HG03457 (cell line): Measurements from ENCODE around the gene PDXK.
A peak's percentile ranks its signal among the peaks of the same experiment; 100 is the strongest.
"Not testable (repeated sequence)": the region's sequence is repeated elsewhere in the genome, so short reads cannot be mapped to it uniquely, and the experiment has no call there.

Source experiments
- ATAC-seq: cut with Tn5 transposase; IDR thresholded peaks from one replicate; pipeline ENCODE4 v1.9.1; 2021; ENCODE audit warnings: moderate number of reproducible peaks; ENCODE audit not compliant: unreplicated experiment

Gene PDXK

DNA sequence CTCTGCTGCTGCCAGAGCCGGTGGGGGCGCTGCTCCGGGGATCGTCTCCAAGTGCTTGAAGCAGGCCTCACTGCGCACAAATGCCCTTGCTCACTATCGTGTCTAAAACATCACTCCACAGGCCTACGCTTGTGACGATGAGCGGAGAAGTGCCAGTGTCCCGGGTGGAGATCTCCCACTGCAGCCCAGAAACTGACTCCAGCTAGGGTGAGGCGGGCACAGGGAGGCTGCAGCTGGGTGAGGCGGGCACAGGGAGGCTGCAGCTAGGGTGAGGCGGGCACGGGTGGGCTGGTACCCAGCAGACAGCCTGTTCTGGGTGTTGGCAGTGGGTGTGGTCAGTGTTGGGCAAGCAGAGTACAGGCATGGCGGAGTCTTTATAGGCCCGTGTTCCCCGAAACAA, 22.7 kb upstream of the PDXK start:
- no peak for ATAC-seq

DNA sequence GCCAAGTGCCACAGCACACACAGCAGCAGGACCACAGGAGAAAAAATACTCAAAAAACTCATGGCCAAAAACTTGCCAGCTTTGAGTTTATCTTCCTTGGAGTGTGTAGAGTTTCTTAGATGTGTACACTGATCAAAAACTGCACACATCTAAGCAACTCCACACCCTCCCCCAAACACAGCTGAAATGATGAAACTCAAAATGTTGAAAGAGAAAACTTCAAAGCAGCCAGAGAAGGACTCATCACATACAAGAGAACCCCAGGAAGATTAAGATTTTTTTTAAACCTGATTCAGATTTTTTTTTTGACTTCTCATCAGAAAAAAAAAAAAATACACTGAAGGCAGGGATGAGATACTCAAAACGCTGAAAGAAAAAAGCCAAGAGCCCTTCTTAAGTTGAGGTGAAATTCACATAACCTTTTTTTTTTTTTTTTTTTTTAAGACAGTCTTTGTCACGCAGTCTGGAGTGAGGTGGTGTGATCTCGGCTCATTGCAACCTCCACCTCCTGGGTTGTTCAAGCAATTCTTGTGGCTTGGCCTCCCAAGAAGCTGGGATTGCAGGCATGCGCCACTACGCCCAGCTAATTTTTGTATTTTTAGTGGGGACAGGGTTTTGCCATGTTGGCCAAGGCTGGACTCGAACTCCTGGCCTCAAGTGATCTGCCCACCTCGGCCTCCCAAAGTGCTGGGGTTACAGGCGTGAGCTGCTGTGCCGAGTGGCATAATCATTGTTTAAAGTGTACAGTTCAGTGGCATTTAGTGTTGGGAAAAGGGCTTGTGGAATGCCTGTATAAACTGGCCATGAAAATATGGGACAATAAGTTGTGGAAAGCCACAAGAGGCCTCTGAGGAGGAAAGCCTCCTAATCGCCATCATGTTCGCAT, 20.9 kb upstream of the PDXK start:
- no peak for ATAC-seq

DNA sequence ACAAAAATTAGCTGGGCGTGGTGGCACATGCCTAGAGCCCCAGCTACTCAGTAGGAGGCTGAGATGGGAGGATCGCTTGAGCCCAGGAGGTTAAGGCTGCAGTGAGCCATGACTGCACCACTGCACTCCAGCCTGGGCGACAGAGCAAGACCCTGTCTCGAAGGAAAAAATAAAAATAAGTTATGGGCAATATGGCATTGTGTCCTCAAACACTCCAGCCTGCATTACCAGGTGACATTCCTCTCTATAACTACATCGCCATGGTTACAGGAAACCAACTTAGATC, 19.5 kb upstream of the PDXK start:
- not testable (repeated sequence) for ATAC-seq

DNA sequence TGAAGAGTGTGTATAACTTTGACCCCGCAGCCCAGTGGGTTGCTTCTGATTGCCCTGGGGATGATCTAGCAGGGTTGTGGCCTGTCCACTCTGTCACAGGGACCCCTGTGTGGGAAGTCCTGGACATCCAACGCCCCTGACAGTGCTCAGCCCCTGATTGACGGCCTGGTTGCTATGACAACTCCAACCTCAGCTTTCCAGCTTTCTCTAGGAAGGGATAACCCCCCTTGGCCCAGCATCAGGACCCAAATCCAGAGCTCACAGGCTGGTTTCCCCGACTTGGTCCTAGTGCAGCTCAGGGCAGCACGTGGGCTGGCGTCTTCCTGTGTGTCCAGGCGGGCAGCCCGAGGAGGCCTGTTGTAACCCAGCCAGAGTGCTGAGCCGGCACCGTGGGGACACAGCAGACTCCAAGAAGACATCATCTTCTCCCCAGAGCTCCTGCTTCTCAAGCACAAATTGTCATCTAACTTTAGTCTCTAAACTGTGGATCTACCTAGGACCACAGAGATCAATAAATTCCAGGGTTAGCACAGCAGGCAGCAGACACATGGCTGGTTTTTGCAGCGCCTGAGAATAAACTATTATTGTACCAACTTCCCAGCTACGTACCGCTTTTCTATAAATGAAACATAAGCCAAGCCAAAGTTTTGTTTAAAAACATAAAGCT, 18.9 kb upstream of the PDXK start:
- no peak for ATAC-seq

DNA sequence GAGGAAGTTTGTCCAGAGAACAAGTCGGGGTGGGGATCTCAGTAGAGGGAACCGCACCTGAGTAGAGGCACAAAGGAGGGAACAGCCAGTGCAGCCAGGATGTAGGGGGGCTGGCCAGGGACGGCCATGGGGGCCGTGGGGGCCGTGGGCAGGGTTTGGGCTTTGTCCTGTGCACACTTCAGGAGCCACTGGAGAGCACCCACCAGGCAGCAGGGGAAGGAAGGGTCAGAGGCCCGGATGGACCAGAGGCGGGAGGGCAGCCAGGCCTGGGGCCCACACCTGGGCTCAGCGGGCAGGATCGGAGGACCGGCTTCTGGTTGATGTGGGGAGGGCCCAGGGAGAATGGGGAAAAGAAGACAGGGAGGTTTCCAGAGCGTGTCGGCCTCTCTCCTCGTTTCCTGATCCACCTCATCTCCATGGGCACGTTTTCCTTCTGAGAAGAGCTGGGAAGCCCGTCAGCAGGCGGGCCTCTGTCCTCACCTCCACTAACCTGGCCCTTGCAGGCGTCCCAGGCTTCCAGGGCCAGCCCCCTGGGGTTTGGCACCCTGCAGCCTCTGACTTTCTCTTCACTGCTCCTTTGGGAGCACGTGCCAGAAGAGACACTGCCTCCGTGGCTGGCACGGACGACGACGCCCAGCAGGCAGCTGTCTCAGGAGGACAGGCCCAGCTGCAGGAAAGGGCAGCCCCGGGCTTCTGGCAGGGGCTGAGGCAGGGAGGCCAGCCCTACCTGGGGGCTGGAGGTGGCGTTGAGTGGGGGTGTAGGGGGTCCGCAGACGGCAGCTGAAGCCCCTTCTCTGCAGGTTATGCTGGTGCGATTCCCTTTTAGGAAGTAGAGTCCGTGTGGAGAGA, 16.8 kb upstream of the PDXK start:
- no peak for ATAC-seq

DNA sequence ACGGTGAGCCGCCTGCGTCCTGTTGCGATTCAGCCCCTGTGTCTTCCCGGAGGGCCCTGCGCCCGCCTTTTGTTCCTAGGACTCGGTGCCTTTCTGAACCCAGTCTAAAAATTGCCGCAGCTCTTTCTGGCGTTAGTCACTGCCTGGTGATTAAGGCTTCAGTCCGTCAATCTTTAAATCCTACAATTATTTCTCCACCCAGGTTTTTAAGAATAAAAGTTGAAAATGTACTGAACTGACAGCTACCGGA, 16.2 kb upstream of the PDXK start:
- no peak for ATAC-seq

DNA sequence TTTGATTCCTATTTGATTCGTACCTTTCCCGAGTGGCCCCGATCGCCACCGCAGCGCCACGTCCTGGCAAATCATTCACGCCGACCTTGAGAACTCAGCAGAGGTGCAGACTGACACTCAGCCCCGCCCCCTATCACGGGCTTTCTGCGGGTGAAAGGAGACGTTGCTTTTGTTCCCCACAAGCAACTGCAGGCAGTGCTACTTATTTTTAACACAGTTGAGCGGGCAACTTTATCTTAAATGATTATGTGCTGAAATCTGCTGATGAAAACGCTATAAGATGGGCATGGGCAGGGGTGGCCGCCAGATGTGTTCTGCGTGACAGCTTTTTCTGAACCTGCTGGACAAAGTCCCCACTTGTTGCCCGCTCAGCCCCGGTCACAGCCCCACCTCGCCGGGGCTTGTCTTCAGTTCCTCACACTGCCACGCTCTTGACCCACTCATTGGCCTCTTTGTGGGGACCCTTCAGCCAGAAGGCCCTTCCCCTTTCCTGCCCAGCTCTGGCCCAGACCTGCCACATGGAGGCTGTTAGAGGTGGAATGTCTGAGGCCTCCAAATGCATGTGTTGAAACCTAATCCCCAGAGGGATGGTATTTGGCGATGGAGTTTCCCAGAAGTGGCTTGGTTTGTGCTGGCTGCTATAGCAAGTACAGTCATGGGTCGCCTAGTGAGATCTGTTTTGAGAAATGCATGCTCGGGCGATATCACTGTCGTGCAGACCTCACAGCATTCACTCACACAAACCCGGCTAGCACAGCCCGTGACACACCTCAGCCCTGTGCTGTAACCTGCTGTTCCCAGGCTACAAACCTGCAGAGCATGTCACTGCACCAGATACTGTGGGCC, 15.7 kb upstream of the PDXK start:
- no peak for ATAC-seq

DNA sequence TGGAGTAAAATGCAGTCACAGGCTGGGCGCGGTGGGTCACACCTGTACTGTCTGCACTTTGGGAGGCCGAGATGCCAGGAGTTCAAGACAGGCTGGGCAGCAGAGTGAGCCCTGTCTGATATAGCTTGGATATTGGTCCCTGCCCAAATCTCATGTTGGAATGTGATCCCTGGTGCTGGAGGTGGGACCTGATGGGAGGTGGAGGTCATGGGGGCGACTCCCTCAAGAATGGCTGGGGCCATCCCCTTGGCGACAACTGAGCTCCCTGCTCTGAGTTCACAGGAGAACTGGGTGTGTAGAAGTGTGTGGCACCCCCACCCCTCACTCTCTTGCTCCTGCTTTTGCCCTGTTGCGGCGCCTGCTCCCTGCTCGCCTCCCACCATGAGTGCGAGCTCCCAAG, 11.5 kb upstream of the PDXK start:
- no peak for ATAC-seq

DNA sequence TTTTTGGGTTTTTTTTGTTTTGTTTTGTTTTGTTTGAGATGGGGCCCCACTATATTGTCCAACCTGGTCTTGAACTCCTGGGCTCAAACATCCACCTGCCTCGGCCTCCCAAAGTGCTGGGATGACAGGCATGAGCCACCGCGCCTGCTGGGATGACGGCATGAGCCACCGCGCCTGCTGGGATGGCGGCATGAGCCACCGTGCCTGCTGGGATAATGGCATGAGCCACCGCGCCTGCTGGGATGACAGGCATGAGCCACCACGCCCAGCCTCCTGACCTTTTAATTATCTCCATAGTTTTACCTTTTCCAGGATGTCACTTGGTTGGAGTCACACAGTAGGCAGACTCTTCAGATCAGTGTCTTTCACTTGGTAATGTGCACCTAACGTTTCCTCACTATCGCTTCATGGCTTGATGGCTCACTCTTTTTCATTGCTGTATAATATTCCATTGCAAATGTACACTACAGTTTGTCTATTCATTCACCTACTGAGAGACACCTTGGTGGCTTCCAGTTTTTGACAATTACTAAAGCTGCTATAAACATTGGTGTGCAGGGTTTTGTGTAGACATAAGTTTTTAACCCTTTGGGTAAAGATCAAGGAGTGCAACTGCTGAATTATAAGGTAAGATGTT, 10.1 kb upstream of the PDXK start:
- no peak for ATAC-seq

DNA sequence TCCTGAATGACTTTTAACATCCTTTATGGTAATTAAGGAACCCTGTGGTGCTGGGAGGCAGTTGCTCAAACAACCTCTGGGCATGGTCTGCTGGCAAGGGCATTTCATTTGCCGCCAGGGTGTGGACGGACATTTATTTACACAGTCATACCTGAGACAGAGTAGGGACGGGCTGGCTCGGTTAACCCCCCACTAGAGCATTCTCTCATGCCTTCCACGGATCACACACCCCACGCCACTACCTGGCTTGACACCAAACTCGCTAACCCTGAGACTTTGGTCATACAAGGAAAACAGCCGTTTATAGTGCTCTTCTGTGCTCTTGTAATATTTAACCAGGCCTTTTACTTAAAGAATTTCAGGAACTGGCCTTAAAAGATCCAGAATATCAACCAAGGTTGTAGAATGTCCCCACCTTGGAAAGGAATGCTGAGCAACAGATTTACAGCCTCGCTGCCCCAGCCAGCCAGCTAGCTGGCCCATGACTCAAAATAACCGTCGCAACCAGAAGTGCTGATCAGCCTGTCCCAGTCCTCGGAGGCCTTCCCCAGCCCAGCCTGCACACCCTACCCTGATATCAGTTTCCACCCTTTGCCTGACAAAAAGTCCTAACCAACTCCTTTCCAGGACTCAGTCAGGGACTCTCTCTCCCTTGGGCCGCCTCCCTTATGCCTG, 6.5 kb upstream of the PDXK start:
- no peak for ATAC-seq

DNA sequence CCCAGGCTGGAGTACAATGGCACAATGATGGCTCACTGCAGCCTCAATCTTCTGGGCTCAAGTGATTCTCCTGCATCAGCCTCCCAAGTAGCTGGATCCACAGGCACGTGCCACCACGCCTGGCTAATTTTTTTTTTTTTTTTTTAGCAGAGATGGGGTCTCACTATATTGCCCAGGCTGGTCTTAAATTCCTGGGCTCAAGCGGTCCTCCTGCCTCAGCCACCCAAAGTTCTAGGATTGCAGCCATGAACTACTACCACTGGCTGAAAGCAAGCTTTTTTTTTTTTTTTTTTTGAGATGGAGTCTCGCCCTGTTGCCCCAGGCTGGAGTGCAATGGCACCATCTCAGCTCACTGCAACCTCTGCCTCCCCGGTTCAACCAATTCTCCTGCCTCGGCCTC, 5.8 kb upstream of the PDXK start:
- not testable (repeated sequence) for ATAC-seq

DNA sequence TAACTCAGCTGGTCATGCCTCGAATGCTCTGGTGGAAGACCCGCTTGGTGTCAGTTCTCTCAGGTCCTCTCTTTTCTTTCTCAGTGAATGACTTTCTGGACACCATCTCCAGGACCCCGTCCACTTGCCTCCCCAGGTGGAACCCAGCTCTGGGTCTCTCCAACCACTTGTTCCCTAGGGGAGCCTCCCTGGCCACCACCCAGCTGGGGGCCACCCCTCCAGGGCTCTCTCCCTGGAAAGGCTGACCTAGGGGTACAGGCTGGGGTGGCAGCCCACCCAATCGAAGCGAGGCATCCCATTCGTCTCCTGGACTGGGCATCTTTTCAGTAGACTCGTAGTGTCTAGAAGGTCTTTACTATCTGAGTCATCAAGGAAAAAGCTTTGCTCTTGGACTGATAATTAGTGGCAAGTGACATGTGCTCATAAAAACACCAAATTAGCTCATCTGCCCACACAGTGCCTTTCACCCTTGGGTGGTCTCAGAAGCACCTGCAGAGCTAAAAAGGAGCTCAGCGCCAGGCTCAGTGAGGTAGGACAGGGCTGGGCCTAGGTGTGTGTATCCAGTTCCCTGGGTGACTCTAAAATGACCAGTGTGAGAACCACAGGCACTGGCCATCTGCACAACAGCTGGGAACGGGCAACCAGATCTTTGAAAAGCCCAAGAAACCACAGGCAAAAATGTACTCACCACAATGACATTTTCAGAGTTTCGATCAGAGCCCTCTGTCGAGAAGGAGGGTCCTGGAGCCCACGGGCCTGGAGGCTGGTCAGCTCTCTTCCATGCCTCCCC, 2.4 kb upstream of the PDXK start:
- peak; percentile 35 for ATAC-seq

DNA sequence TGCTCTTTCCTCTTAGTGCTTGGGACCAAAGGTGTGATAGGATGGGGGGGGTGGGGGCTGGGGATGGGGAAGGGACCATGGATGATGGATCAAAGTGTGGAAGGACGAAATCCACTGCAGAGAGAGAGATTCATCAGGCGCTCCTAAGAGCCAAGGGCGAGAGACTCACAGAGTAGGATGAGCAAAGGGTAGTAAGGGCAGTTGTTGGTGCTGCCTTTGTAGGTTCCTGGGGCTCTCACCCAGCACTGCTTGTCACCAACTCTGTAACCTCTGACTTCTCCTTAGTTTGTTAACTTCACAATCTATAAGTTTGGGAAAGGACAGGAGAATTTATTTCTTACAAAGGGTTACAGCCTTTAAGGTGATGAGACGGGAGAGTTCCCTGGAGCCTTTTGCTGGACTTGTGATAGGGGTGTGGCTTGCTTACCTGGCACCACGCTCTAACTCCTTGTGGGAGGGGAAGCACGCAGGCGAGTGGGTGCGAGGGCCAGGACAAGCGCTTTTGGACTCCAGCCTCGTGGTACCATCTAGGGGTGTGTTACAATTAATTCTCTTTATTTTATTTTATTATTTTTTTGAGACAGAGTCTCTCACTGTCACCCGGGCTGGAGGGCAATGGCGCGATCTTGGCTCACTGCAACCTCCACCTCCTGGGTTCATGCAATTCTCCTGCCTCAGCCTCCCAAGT, 1.6 kb upstream of the PDXK start:
- ATAC-seq, result no peak

DNA sequence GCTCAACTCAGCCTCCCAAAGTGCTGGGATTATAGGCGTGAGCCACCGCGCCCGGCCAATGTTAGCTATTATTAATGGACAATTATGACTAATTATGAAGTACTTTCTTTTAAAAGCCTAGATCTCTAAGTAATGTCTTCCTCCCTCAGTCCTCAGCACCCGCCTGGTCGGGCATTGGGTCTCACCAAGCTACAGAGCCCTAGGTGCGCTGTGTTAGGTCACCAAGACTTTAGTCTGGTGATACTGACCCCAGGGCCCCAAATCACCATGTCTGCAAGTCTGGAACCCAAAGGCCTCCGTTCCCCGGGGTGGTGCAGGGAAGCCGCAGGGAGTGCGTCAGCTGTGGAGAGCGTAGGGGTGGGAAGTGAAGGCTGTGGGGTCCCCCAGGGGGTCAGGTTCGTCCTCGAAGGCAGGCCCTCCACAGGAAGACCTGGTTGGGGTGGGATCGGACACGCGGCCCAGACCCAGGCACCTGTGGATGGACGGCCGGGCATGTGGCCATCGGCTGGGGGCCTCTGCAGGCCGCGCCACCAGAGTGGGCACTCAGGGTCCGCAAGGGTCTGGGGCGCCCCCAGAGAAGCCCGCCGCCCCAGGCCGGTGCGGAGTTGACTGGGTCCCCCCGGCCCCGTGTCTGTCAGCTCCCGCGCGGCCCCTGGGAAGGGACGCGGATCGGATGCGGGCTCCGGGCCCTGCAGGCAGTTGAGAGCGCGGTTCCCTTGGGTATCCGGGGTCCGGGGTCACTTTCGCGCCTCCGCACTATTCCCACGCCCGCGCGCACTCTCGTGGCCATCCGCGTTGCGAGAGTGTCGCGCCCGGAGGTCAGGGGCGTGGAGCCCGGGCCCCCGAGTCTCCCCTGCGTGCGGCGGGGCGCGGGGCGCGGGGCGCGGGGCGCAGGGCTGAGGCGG, 710 bp upstream of the PDXK start:
- no peak for ATAC-seq

DNA sequence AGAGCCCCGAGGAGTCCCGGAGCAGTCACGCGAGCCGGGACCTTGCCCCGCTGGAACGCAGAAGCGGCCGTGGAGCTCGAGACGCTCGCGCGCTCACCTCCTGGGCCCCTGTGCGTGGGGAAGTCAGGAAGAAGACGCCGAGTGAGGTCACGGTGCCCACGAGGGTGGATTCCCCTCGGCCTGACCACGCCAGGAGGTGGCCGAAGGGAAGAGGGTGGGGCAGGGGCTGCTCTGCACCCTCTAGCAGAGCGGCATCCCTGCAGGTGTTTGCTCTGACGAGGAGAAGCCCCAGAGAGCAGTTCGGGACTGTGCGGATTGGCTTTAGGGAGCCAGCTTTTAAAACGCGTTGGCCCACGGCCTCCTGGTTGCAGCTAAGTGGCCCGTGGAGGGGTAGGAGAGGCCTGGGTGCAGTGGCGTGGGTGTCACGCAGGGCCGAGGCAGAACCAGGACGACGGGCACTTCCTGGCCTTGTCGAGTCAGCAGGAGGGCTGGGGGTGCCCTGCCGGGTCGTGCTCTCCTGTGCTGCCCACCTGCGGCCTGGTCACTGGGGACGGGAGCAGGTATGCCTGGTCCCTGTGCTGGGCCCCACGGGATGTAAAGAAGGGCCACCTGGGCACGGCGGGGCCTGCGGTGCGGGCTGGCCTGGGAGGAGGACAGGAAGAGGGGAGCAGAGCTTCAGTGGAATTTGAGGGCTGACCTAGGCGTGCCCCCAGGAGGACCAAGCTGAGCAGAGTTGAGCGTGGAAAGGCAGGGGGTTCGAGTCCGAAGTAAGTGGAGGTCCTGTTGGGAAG, 1.0 kb downstream of the PDXK start:
- ATAC-seq, result no peak

DNA sequence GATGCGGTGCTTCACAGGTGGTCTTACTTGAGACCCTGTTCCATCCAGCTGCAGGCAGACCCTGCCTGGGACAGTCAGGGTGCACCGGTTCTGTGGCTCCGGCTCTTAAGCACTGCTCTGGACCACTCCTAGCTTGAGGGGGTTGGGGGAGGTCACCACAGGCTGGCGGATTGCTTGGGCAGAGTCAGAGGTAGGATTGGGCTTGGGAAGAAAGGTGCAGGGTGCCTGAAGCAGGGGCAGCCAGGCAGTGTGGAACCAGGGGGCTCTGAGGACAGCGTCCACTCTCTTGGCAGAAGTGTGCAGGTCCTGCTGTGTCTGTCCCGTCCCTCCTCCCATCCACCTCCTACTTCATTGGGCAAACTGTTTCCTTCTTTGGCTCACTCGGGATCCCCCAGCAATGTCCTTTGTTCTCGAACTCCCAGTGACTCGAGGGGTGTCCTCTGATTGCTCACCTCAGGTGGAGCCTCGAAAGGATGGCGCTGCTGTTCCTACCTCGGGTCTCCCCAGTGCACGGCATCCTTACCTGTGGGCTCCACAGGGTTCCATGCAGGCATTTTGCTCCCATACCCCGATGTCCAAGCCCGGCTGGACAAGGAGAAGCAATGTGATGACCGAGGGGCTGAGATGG, 1.7 kb downstream of the PDXK start:
- no peak for ATAC-seq

DNA sequence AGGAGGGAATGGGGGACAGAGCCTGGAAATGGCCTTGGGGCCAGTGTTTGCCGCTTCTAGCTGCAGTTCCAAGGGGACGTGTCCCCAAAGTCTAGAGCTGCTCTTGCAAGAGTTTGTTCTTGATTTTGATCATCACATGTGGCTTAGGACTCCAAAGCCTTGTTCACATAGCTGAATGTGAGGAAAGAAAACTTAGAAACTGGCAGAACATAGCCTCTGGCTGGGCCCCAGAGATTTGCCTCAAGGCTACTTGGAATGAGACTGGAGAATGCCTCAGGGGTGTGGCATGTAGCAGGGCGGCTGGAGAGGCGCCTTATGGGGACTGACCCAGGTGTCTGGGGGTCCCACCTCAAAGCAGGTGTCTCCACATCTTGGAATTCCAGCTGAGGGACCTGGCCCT, 2.3 kb downstream of the PDXK start:
- no peak for ATAC-seq
